ENCODE data around the gene DEAF1. TPM values are rescaled to one million over a fixed set of nuclear protein-coding genes. Genes with fewer than 3 reads are reported as not detected.

DEAF1 gene
- total RNA-seq, 2 experiments from 2014 or later = 39.0 to 40.1 TPM

Other genes with a start within 250 kb of the DEAF1 start
- gene PTDSS2, start 244.9 kb downstream of the DEAF1 start, total RNA-seq = 10 to 100 TPM; 26.6 to 31.2 TPM
- 100 to 1,000 TPM in 1 of 2 experiments, 10 to 100 TPM in 1; 98.4 to 113 TPM for gene RNH1, start 188.0 kb downstream of the DEAF1 start, total RNA-seq
- 10 to 100 TPM; 50.7 to 53.8 TPM for gene HRAS, start 159.6 kb downstream of the DEAF1 start, total RNA-seq
- gene LRRC56, start 157.7 kb downstream of the DEAF1 start, total RNA-seq = 1 to 10 TPM; 1.7 to 2.1 TPM
- gene LMNTD2, start 134.5 kb downstream of the DEAF1 start, total RNA-seq = 1 to 10 TPM in 1 of 2 experiments, under 1 TPM in 1; 0.23 to 1.3 TPM
- gene RASSF7, start 134.3 kb downstream of the DEAF1 start, total RNA-seq = 10 to 100 TPM; 20.8 to 32.1 TPM
- 10 to 100 TPM; 60.2 to 62.0 TPM for gene PHRF1, start 118.8 kb downstream of the DEAF1 start, total RNA-seq
- gene IRF7, start 79.3 kb downstream of the DEAF1 start, total RNA-seq = 100 to 1,000 TPM; 146 to 267 TPM
- not detected for gene CDHR5, start 70.3 kb downstream of the DEAF1 start, total RNA-seq
- gene SCT, start 68.0 kb downstream of the DEAF1 start, total RNA-seq = not detected
- gene DRD4, start 58.0 kb downstream of the DEAF1 start, total RNA-seq = under 1 TPM; 0.16 to 0.41 TPM
- 10 to 100 TPM; 23.5 to 26.0 TPM for gene TMEM80, start 594 bp upstream of the DEAF1 start, total RNA-seq
- 10 to 100 TPM; 17.4 to 20.2 TPM for gene EPS8L2, start 11.0 kb upstream of the DEAF1 start, total RNA-seq
- gene TALDO1, start 52.2 kb upstream of the DEAF1 start, total RNA-seq = 100 to 1,000 TPM; 249 to 293 TPM
- gene GATD1, start 82.3 kb upstream of the DEAF1 start, total RNA-seq = 10 to 100 TPM; 62.4 to 79.4 TPM
- gene CEND1, start 94.9 kb upstream of the DEAF1 start, total RNA-seq = 1 to 10 TPM; 1.3 to 3.7 TPM
- 10 to 100 TPM; 49.4 to 54.7 TPM for gene SLC25A22, start 103.1 kb upstream of the DEAF1 start, total RNA-seq
- 10 to 100 TPM; 42.4 to 59.8 TPM for gene PIDD1, start 110.0 kb upstream of the DEAF1 start, total RNA-seq
- gene RPLP2, start 114.7 kb upstream of the DEAF1 start, total RNA-seq = 1,000 to 10,000 TPM; 1,844 to 1,872 TPM
- gene PNPLA2, start 123.7 kb upstream of the DEAF1 start, total RNA-seq = 10 to 100 TPM; 64.7 to 70.0 TPM
- 10 to 100 TPM; 11.3 to 14.1 TPM for gene CRACR2B, start 132.7 kb upstream of the DEAF1 start, total RNA-seq
- 10 to 100 TPM; 23.1 to 54.9 TPM for gene CD151, start 137.7 kb upstream of the DEAF1 start, total RNA-seq
- 100 to 1,000 TPM in 1 of 2 experiments, 10 to 100 TPM in 1; 87.6 to 114 TPM for gene POLR2L, start 147.3 kb upstream of the DEAF1 start, total RNA-seq
- 10 to 100 TPM in 1 of 2 experiments, 1 to 10 TPM in 1; 7.8 to 17.8 TPM for gene TSPAN4, start 147.6 kb upstream of the DEAF1 start, total RNA-seq
- 10 to 100 TPM; 46.8 to 59.4 TPM for gene CHID1, start 215.6 kb upstream of the DEAF1 start, total RNA-seq
- gene AP2A2, start 230.6 kb upstream of the DEAF1 start, total RNA-seq = 10 to 100 TPM; 36.3 to 52.2 TPM

Measured in activated CD8-positive, alpha-beta memory T cell treated with anti-CD3 and anti-CD28 coated beads, Interleukin-2, amount 10 ng/mL, durations not matched to agents 7 days and 5 days (primary cell).